GM18909 (cell line): ENCODE measurements around the gene SP1.
"Not testable (repeated sequence)": the region's sequence is repeated elsewhere in the genome, so short reads cannot be mapped to it uniquely, and the experiment has no call there.

Source experiments
- ATAC-seq: cut with Tn5 transposase; IDR thresholded peaks from one replicate; pipeline ENCODE4 v1.9.1; 2021; ENCODE audit warnings: mild to moderate bottlenecking; ENCODE audit not compliant: unreplicated experiment, poor library complexity

The SP1 gene

GRCh38 chr12:53380104-53380793 lies at the start of gene SP1:
SP1 (plus strand) TSS chr12:53380176; CDS start chr12:53380292, 116 bp downstream.
- ATAC-seq, result peak; percentile 41

GRCh38 chr12:53330671-53331070 lies 49.3 kb upstream of the SP1 start:
- no peak for ATAC-seq

GRCh38 chr12:53332339-53332738 lies 47.6 kb upstream of the SP1 start:
- ATAC-seq, result not testable (repeated sequence)

GRCh38 chr12:53332744-53333143 lies 47.2 kb upstream of the SP1 start:
- ATAC-seq, result no peak

GRCh38 chr12:53333289-53333688 lies 46.7 kb upstream of the SP1 start:
- no peak for ATAC-seq

GRCh38 chr12:53333845-53334244 lies 46.1 kb upstream of the SP1 start:
- ATAC-seq, result no peak

GRCh38 chr12:53334822-53335221 lies 45.2 kb upstream of the SP1 start:
- no peak for ATAC-seq

- ATAC-seq, result no peak
These were observed 43.7 kb upstream of the SP1 start, which contains the start of gene SP7 for GRCh38 chr12:53336181-53336681. SP7 (minus strand) TSS chr12:53336354; CDS start chr12:53335646, 708 bp downstream.

- no peak for ATAC-seq
These were observed 42.0 kb upstream of the SP1 start for GRCh38 chr12:53338017-53338416.

GRCh38 chr12:53338916-53339315 lies 41.1 kb upstream of the SP1 start:
- no peak for ATAC-seq

- ATAC-seq, result no peak
These were observed 39.6 kb upstream of the SP1 start for GRCh38 chr12:53340398-53340797.

GRCh38 chr12:53343449-53343848 lies 36.5 kb upstream of the SP1 start:
- no peak for ATAC-seq

GRCh38 chr12:53343969-53344368 lies 36.0 kb upstream of the SP1 start:
- ATAC-seq, result no peak

- ATAC-seq, result peak; percentile 23
These were observed 35.5 kb upstream of the SP1 start for GRCh38 chr12:53344487-53344823.

- ATAC-seq, result peak; percentile 59
These were observed 35.0 kb upstream of the SP1 start for GRCh38 chr12:53344824-53345485.

GRCh38 chr12:53345486-53346188 lies 34.3 kb upstream of the SP1 start:
- ATAC-seq, result no peak

- no peak for ATAC-seq
These were observed 33.5 kb upstream of the SP1 start for GRCh38 chr12:53346491-53346890.

- no peak for ATAC-seq
These were observed 32.1 kb upstream of the SP1 start for GRCh38 chr12:53347905-53348304.

GRCh38 chr12:53352331-53353256 lies 27.4 kb upstream of the SP1 start:
- ATAC-seq, result peak; percentile 65

GRCh38 chr12:53353257-53353655 lies 26.7 kb upstream of the SP1 start:
- no peak for ATAC-seq
